Germinal center (tissue), 1 donor: Measurements from ENCODE around the gene TMEM132A.
A peak's percentile ranks its signal among the peaks of the same experiment; 100 is the strongest.

Source experiments
- DNase-seq: peaks from one replicate; pipeline ENCODE4 v3.0.0; 2012; ENCODE audit warnings: mixed read lengths, low spot score

TMEM132A gene

DNA sequence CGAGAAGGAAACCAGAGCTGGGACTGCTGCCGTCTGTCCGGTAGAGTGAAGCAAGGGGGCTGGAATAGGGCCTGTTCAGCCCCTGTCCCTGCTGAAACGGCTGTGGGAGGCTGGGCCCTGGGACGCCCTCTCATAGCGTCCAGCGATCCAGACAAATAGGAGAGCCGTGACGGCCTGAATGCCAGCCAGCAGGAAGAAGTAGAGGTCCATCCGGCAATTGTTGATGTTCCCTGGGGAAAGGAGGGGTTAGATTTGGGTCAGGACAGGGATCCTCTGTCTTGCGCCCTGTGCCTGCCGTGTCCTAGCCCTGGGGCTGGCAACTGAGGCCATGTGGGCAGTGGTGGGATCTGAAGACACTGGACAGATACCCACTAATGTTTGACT, 12.9 kb downstream of the TMEM132A start:
- DNase-seq = no peak

DNA sequence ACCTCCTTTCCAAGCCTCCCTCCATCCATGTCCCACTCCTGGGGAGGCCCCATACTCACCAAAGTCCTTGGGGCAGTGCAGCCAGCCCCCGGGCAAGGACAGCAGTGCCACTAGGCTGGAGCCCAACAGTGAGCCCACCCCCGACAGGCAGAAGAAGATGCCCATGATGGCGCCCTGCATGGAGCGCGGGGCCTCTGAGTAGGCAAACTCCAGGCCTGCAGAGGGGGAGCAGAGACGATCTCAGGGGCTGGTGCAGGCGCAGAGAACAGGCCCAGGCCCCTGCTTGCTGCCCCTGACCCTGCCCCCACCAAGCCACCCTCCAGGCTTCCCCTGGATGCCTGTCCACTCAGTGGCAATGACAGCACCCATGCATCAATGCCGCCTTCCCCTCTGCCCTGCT, 13.6 kb downstream of the TMEM132A start:
- DNase-seq = no peak

DNA sequence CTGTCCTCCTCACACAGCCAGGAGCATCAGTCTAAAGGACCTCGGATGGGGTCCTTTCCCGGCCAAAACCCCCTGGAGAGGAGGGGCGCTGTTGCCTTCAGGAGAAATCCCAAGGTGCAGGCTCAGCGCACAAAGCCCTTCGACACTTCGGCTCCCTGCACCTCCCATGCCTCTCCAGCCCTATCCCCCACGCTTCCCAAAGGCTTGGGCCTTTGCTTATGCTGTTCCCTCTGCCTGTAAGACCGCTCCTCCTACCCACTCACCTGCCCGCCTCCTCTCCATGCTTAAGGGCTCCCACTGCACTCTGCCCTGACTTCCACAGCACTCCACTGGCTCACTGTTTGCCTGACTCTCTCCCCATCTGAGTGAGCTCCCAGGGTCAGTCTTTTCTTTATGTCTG, 14.2 kb downstream of the TMEM132A start:
- no peak for DNase-seq

DNA sequence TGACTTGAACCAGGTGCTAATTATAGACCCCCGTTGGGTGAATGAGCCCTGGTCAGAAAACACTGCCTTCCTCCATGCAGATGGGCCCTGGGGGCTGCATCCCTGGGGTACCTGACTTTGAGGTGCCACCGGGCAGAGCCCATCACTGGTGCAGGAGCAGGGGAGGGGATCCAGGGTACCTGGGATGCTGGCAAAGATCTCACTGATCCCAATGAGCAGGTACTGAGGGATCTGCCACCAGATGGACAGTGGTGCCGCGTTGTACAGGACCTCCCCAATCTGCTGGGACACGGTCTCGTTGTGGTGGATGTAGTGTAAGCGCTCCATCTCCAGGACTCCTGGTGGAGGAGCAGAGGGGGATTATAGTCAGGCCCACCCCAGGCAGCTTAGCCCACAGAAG, 15.0 kb downstream of the TMEM132A start:
- DNase-seq = no peak

DNA sequence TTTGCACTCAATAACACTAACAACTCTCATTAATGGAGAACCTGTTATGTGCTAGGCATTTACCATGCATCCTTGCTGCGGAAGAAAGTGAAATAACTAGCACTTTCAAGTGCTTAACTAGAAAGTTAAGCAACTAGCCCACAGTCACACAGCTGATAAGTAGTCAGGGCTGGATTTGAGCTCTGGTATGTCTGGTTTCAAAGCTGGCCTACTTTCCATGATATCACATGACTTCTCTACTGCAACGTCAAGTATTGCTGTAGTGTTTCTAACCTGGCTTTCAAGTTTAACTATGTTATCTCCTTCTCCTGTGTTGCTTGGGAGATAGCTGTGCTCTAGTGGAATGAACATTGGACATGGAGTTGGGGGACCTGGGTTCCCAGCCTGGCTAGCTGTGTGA, 15.6 kb downstream of the TMEM132A start:
- DNase-seq = no peak

DNA sequence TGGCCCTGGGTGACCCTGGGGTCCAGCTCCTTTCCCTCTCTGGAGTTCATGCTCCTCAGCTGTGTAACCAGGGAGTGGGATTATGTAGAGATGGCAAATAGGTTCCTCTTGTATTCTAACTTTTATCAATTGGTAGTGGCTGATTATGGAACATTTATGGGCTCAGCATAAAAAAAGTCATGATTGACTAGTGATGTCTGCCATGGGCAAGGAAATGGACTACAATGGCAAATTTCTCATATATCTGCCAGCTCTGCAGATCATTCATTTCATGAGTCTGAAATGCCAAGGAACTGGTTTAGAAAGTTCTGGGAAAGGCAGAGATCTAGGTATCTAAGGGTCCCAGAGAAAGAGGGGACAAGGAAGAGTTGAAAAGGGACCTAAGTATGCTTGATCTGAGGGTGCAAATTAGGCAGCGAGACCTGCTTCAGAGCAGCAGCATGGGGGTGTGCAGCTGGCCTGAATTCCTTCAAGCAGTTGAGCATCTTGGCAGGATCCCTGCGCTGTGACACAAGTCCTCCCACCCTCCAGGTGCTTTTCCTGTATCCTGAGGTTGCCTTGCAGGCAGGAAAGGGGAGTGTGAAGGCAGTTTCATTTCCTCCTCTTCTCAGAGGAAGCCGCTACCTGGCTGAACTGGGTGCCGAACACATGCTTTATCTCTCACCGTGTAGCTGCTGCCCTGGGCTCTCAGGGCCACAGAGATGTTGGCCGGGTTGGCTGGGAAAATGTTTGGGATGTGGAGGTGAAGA, 17.3 kb downstream of the TMEM132A start:
- DNase-seq = no peak

DNA sequence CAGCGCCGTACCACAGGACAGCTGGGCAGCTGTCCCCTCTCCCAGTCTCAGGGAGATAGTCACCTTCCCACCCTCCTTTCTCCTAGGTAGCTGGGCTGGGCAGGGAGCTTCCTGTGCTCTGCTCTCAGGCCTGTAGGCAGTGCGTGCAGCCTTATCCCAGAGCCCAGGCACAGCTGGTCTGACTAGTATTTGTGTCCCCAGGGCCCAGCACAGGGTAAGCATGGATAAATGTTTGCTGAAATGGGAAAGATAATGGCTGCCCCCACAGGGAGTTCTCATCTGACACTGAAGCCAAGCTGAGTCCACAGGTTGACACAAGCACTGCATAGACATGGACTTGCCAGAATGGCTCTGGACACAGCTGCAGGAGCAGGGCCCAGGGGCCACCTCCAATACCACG, 18.0 kb downstream of the TMEM132A start:
- DNase-seq = no peak

DNA sequence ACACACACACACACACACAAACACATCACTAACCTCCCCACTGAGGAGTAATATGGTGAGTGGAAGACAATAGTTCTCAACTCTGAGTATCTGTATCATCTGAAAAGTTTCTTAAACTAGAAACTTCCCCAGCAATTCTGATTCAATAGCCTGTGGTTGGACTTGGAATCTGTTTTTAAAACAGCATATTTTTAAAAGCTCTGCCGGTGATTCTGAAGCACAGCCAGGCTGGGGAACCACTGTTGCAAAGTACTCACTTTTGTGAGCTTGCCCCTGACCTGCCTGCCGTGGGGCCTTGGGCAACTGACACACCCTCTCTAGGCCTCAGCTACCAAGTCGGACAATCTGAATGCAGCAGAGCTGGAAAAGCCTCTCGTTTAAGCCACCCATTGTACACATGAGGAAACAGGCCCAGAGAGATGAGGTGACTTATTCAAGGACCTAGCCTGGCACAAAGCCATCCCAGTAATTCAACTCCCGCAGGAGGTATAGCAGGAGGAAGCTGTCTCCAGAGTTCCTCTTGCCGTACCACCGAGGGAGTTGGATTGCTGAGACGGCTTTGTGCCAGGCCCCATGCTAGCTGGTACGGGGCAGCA, 18.8 kb downstream of the TMEM132A start:
- no peak for DNase-seq

DNA sequence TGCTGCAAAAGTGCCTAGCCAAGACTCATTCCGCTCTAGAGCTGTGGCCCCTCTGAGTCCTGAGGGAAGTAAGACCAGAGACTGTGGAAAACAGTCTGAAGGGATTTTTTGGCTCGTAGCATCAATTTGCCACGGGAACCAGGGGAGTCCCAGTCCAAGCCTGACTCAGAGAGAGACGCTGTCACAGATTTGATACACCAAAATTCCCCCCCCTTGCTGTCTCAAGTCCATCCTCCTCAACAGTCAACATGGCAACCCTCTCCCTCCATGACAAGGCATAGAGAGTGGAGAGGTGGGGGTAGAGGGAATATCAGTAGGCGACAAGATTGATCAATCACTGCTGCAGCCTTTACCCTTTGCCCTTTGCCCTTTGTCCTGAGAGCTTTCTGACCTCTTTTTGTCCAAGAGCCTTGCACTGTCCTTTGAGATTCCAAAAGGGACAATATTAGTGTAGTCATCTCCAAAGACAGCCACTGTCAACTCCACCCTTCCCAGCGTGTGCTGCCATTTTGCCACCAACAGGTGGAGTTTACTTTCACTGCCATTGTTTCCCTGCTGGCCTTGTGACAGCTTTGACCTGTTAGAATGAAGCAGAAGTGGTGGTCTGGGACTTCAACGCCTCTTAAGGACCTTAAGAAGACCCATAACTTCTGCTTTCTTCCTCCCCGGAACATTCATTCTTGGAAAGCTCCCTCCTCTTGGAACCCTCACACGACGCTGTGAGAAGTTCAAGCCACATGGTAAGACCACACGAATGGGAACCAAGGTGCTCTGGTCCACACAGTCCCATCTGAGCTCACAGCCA, 20.4 kb downstream of the TMEM132A start:
- DNase-seq = no peak

DNA sequence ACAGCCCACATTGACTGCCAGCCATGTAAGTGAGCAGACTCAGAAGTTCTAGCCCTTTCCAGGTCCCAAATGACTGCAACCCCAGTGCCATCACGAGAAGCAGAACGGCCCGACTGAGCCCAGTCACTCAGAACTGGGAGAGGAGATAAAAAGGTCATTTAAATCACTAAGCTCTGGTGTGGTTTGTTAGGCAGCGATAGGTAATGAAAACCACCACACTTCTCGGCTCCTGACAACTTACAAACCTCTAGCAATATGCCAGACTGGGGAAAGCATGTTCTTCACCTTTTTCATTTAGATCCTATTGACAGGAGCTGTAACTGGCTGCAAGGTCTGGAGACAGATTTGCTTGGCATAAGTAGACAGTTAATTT, 21.0 kb downstream of the TMEM132A start:
- no peak for DNase-seq

DNA sequence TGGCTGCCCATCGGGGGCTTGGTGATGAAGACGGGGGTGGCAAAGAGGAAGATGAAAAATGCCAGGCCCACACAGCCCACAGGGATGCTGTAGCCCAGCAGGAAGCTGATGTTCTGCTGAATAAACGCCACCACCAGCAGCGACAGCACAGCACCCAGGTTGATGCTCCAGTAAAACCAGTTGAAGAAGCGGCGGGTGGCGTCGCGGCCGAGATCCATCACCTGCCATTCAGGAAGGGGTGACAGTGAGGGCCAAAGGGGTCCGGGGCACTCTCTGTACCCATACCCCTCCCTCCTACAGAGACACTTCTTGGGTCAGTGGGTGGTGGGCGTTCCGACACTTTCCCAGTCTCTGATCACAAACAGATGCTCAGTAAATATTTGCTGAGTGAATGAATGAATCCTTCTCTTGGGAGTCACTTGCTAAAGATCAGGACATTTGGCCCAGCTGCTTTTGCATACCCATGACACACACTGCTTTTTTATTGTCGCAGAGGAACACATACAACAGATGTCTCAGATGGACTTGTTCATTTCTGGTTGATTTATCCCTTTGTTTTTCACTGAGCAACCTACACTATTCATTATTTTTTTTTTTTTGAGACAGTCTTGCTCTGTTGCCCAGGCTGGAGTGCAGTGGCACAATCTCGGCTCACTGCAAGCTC, 22.5 kb downstream of the TMEM132A start:
- no peak for DNase-seq

DNA sequence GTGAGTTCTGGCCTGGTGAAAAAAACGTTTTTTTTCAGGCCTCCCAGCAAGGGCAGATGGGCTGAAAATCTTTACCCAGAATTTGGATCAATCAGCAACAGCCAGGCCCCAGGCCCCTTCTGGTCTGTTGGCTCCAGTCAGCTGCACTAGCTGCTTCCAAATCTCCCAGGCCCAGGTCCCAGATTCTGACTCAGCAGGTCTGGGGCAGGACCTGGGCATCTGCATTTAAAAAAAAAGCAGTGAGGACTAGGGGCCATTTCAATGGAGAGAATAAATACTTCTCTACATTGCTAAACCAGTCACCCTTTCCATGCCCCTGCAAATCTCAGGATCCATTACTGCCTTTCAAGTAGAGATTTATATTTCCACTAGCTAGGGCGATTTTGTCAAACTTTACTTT, 23.4 kb downstream of the TMEM132A start:
- no peak for DNase-seq

DNA sequence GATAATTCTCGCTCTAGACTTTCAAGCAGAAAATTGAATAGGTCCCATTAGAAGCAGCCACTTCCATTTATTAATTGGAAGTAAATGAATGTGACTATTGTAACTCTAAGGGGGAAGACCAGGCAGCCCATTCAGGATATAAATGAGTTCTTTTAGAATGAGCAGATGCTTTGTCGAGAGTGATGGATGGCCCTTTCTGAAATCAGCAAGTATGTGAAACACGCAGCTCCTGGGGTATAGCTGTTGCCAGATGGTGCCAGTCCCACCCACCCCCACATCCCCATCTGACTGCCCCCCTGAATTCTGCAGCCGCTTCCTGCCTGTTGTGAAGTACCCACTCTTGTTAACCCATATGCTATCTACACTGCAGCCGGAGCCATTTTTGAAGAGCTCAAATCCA, 24.0 kb downstream of the TMEM132A start:
- DNase-seq = no peak

DNA sequence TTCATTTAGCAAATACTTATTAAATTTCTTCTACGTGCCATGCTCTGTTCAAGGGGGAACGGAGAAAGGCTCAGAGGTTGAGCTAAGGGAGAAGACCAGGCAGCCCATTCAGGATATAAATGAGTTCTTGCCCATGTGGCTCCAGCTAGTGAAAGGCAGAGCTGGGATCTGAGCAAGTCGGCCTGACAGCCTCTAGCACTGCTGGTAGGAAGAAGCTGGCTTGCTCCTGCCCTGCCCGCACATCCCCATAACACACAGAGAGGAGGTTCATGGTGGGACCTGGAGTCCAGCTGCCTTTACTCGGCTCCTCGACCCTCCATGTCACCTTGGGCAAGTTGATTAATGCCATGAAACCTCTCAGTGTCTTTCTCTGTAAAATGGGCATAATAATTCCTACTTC, 25.8 kb downstream of the TMEM132A start:
- no peak for DNase-seq

DNA sequence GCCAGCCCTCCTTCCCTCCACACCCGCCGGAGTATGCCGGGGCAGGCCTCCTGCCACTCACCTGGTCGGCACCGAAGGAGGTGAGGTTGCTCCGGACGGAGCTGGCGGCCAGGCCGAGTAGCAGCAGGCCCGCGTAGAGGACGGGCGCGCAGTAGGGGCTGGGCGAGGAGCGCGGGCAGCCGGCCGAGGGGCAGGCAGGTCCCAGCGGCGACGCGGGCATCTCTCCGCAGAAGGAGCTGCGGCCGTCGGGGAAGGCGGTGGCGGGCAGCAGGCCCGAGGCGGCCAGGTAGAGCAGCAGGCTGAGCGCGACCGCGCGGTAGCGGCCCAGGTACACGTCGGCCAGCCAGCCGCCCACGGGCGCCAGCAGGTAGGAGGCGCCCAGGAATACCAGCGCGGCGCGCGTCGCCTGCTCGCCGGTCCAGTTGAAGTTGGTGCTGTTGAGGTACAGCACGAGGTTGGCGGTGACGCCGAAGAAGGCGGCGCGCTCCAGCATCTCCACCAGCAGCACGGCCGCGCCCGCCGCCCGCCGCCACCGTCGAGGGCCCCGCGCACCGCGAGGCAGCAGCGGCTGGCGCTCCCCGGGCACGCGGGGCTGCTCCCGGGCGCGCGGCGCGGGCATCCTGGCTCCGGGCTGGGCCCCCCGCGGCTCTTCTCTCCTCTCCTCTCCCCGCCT, 26.8 kb downstream of the TMEM132A start:
- peak; percentile 33 for DNase-seq

DNA sequence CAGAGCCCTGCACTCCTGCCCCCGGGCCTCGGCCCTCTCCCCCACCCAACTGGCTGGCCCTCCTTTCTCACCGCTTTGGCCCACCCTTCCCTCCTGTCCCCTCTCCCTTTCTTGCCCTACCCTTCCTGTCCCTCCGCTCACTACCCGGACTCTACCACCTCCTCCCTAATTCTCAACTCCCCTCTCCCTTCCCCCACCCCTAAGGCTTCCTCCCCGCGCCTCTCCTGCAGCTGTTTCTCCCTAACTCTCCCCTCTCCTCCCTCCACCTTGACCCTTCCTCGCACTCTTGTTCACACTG, 27.3 kb downstream of the TMEM132A start:
- peak; percentile 37 for DNase-seq

DNA sequence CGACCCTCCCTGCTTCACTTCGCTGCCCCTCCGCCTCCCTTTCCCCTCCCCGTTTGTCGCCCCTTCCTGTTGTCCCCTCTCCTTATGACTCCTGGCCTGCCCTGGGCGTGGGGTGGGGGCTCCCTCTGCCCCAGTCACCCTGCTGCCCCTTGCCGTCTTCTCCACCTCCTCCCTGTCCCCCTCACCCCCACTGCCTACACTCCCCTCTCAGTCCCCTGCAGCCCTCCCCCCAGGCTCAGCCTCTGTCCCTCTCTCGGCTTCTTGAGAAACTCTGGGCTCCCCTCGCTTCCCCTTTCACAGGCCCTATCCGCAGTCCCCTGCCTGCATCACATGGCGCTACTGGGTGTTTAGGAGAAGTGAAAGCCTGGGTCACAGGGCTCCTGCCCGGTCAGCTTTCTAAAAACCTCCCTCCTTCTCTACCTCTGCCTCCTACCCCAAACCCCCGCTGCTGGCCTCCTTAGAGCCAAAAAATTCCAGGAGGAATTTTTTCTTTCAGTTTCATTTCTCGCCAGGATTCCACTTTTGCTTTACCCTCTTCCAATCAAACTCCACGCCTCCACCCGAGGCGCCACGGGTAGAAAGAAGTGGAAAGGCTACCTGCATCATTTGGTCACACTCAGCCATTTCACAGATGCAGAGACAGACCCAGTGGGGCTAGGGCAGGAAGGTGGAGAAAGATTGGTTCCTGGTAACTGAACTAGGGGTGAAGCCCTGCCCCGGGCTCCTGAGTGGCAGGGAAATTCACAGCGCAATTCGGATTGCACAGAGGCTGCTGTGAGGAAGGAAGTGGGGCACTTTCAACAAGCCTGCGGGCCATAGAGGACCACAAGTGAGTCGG, 27.9 kb downstream of the TMEM132A start, which contains the start of gene SLC15A3:
SLC15A3 (minus strand) TSS at position 273 of the 838 bp plus-strand sequence. CDS start 625 bp downstream, outside the sequence.
- DNase-seq = peak; percentile 86

DNA sequence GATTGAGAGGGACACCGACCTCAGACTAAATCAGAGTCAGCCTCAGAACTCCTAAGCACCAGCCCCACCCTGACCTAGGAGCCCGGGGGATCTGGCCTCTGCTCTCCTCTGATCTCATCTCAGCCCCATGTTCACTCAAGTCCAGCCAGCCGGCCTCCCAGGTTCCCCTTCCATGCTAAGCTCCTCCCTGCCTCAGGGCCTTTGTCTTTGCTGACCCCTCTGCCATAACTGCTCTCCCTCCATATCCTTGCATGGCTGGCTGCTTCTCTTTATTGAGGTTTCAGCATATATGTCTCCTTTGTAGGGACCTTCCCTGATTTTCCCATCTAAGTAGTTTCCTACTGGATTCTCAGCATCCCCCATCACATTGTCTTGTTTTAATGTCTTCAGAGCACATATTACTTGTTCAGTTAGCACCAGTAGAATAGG, 28.5 kb downstream of the TMEM132A start:
- no peak for DNase-seq

DNA sequence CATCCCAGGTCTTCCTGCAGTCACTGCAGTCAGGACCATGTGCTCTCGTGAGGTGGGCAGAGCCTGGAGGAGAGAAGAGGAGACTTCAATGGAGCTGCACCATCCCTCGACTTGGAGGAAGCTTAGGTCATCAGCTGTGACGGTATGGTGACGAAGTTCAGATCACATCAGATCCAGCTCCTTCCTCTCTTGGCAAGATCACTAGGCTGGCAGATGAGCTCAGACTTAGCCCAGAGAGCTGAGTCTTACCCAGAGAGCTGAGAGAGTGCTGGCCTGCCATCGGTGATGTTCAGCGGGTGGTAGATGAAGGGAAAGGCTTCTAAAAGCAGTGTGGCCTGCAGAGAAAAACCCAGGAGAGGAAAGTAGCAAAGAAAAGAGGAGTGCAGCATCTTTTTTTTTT, 29.5 kb downstream of the TMEM132A start:
- DNase-seq = no peak

DNA sequence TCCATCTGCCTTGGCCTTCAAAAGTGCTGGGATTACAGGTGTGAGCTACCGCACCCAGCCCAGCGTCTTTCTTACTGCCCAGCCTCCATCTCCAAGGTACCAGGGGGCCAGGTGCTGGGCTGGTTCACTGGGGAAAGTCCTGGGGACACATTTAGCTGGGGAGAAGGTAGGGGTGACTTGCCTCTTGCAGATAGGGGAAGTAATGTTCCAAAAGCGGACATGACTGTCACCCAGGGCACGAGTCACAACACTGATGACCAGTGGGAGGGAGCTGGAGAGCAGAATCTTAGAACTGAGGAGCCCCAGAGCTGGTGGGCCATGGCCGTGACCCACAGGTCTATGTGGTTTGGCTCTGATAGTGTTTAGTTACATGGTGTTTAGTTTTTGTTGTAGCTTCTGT, 30.2 kb downstream of the TMEM132A start:
- no peak for DNase-seq

DNA sequence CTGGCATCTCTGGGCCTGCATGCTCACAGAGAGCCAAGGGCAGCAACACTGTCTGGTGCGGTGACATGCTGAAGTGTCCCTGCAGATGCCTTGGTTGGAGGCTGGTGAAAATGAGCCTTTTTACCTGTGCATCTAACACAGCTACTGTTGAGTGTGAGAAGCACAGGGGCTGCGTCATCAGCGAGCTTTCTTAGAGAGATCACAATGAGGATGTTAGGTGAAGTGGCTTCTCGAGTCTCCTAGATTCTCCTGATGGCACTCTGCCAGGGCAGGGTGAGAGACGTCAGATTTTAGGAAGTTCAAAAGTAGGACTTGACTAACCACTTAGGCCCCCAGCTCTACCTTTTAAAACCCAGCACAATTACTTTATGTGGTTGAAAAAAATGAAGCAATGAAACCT, 31.3 kb downstream of the TMEM132A start:
- DNase-seq = no peak
